ENCODE measurements around the gene BBOX1.

- no peak for TF ChIP-seq POLR2A (IDR thresholded peaks at IDR 0.05)
- no peak for TF ChIP-seq CTCF (IDR thresholded peaks at IDR 0.05)
Observed at GRCh38 chr11:27095059-27095458, 54.4 kb downstream of the BBOX1 start.
